Measurements from ENCODE around the gene C1QTNF6. TPM values are rescaled to one million over a fixed set of nuclear protein-coding genes. Genes with fewer than 3 reads are reported as not detected.

The C1QTNF6 gene
- total and polyA plus RNA-seq, 7 experiments from 2014 or later, result 1.1 to 27.6 (median 14.5) TPM

GRCh38 chr22:37148742-37149665, 39.0 kb downstream of the C1QTNF6 start:
- DNase-seq (peak in 1 of 9 donors; percentile 37), ATAC-seq (no peak)
- peaks cover 0 to 6% (median 0%) of the 10 kb centered on the region in 11 donors for H3K9me3 Mint-ChIP-seq
- intact Hi-C loops (cut with micrococcal nuclease), result loop anchor here (1.0 to 5.0 kb wide), 4 partner anchors 27 to 93 kb away; partner anchors contain the start of gene RAC2 (in 1 of the 2)
- ChIA-PET POLR2A (interaction anchor here (0.7 to 6.0 kb wide), 21 partner anchors 9 to 1609 kb away, joined by 3 to 61 read pairs (median 4); partner anchors contain the start of gene IFT27), CTCF (interaction anchor here (0.6 to 4.1 kb wide), 10 partner anchors 12 to 129 kb away, joined by 3 to 32 read pairs (median 4); no protein-coding TSS in a partner anchor)
- peak overlapping the region; percentile 69 for H3K4me3 ChIP-seq (ENCODE audit: low read length)
- H3K4me3 Mint-ChIP-seq, result peak overlapping the region; percentile 70 to 91 (median 86)
- peak overlapping the region; percentile 84 for H3K27ac ChIP-seq (ENCODE audit: low read depth, low read length)
- H3K27ac Mint-ChIP-seq, result peak overlapping the region; percentile 92 to 99 (median 95)
- H3K27me3 Mint-ChIP-seq, result no peaks in the 10 kb centered on the region
- H3K36me3 Mint-ChIP-seq, result peaks cover 0 to 33% (median 5%) of the 10 kb centered on the region in 5 donors
- no peaks in the 10 kb centered on the region for H3K27me3 ChIP-seq (ENCODE audit: control insufficient read depth in 2 of 2, insufficient read depth in 2 of 2, low read length in 2 of 2)
- peaks cover 36 to 82% (median 64%) of the 10 kb centered on the region in 7 donors for H3K4me1 Mint-ChIP-seq
- H3K9me3 ChIP-seq (ENCODE audit: control insufficient read depth in 2 of 3, low read length in 3 of 3), result no peaks in the 10 kb centered on the region
- peaks cover 40 to 46% of the 10 kb centered on the region in 2 donors for H3K4me1 ChIP-seq (ENCODE audit: control insufficient read depth in 2 of 2, insufficient read depth in 2 of 2, low read length in 2 of 2)
- H3K36me3 ChIP-seq (ENCODE audit: control insufficient read depth in 2 of 3, insufficient read depth in 3 of 3, low read length in 3 of 3), result peaks cover 0 to 7% (median 3%) of the 10 kb centered on the region in 3 experiments

GRCh38 chr22:37148031-37148651, 39.9 kb downstream of the C1QTNF6 start:
- Mint-ChIP-seq H3K4me1 (peaks cover 40 to 90% (median 71%) of the 10 kb centered on the region in 7 donors), H3K9me3 (peaks cover 0 to 6% (median 0%) of the 10 kb centered on the region in 11 donors), H3K4me3 (peak overlapping the region; percentile 70 to 91 (median 86)), H3K27me3 (no peaks in the 10 kb centered on the region), H3K36me3 (peaks cover 0 to 41% (median 5%) of the 10 kb centered on the region in 5 donors), H3K27ac (peak overlapping the region; percentile 92 to 99 (median 95))
- intact Hi-C loops (cut with micrococcal nuclease), result loop anchor here in 1 of 2 donors (5.0 kb wide), 1 partner anchor 94 kb away; the partner anchor contains the start of gene RAC2
- H3K9me3 ChIP-seq (ENCODE audit: control insufficient read depth in 2 of 3, low read length in 3 of 3), result no peaks in the 10 kb centered on the region
- POLR2A ChIA-PET, result interaction anchor here (1.0 to 6.0 kb wide), 11 partner anchors 8 to 74 kb away, joined by 3 to 61 read pairs (median 5); no protein-coding TSS in a partner anchor
- CTCF ChIA-PET, result interaction anchor here (0.6 to 4.1 kb wide), 8 partner anchors 15 to 1694 kb away, joined by 3 to 32 read pairs (median 4); no protein-coding TSS in a partner anchor
- H3K36me3 ChIP-seq (ENCODE audit: control insufficient read depth in 2 of 3, insufficient read depth in 3 of 3, low read length in 3 of 3), result peaks cover 1 to 12% (median 12%) of the 10 kb centered on the region in 3 experiments
- peak overlapping the region; percentile 84 for H3K27ac ChIP-seq (ENCODE audit: low read depth, low read length)
- H3K27me3 ChIP-seq (ENCODE audit: control insufficient read depth in 2 of 2, insufficient read depth in 2 of 2, low read length in 2 of 2), result no peaks in the 10 kb centered on the region
- peak in 5 of 9 donors; percentile 24 to 44 (median 33) for DNase-seq
- ATAC-seq, result peak; percentile 7
- peaks cover 40 to 46% of the 10 kb centered on the region in 2 donors for H3K4me1 ChIP-seq (ENCODE audit: control insufficient read depth in 2 of 2, insufficient read depth in 2 of 2, low read length in 2 of 2)
- peak overlapping the region; percentile 69 for H3K4me3 ChIP-seq (ENCODE audit: low read length)

- ChIA-PET POLR2A (interaction anchor here (1.4 to 6.0 kb wide), 3 partner anchors 9 to 26 kb away, joined by 4 to 61 read pairs (median 5); no protein-coding TSS in a partner anchor), CTCF (interaction anchor here (0.7 to 4.1 kb wide), 6 partner anchors 16 to 1695 kb away, joined by 3 to 32 read pairs (median 4); no protein-coding TSS in a partner anchor)
- Histone ChIP-seq H3K36me3 (ENCODE audit: control insufficient read depth in 2 of 3, insufficient read depth in 3 of 3, low read length in 3 of 3) (peaks cover 5 to 20% (median 19%) of the 10 kb centered on the region in 3 experiments), H3K27me3 (ENCODE audit: control insufficient read depth in 2 of 2, insufficient read depth in 2 of 2, low read length in 2 of 2) (no peaks in the 10 kb centered on the region), H3K27ac (ENCODE audit: low read depth, low read length) (peak overlapping the region; percentile 84), H3K4me3 (ENCODE audit: low read length) (peak overlapping the region; percentile 69), H3K9me3 (ENCODE audit: control insufficient read depth in 2 of 3, low read length in 3 of 3) (no peaks in the 10 kb centered on the region), H3K4me1 (ENCODE audit: control insufficient read depth in 2 of 2, insufficient read depth in 2 of 2, low read length in 2 of 2) (peaks cover 40 to 46% of the 10 kb centered on the region in 2 donors)
- Mint-ChIP-seq H3K4me1 (peaks cover 45 to 96% (median 71%) of the 10 kb centered on the region in 7 donors), H3K4me3 (peak overlapping the region; percentile 70 to 91 (median 86)), H3K27me3 (no peaks in the 10 kb centered on the region), H3K36me3 (peaks cover 0 to 47% (median 5%) of the 10 kb centered on the region in 5 donors), H3K9me3 (peaks cover 0 to 6% (median 0%) of the 10 kb centered on the region in 11 donors), H3K27ac (peak overlapping the region; percentile 92 to 99 (median 95))
- ATAC-seq, result no peak
- no peak for DNase-seq
- intact Hi-C loops (cut with micrococcal nuclease), result loop anchor here in 1 of 2 donors (5.0 kb wide), 1 partner anchor 95 kb away; the partner anchor contains the start of gene RAC2
Measured at GRCh38 chr22:37147186-37147990, 40.7 kb downstream of the C1QTNF6 start.

GRCh38 chr22:37146507-37147180, 41.4 kb downstream of the C1QTNF6 start:
- intact Hi-C loops (cut with micrococcal nuclease), result loop anchor here in 1 of 2 donors (5.0 kb wide), 1 partner anchor 96 kb away; the partner anchor contains the start of gene RAC2
- Mint-ChIP-seq H3K4me3 (peak overlapping the region in 7 of 10 donors; percentile 42 to 89 (median 67)), H3K9me3 (peaks cover 0 to 6% (median 0%) of the 10 kb centered on the region in 11 donors), H3K4me1 (peaks cover 45 to 89% (median 66%) of the 10 kb centered on the region in 7 donors), H3K27ac (peak overlapping the region; percentile 36 to 99 (median 95)), H3K36me3 (peaks cover 0 to 47% (median 5%) of the 10 kb centered on the region in 5 donors), H3K27me3 (no peaks in the 10 kb centered on the region)
- ATAC-seq, result no peak
- no peak for DNase-seq
- H3K4me1 ChIP-seq (ENCODE audit: control insufficient read depth in 2 of 2, insufficient read depth in 2 of 2, low read length in 2 of 2), result peaks cover 40 to 46% of the 10 kb centered on the region in 2 donors
- no peaks in the 10 kb centered on the region for H3K27me3 ChIP-seq (ENCODE audit: control insufficient read depth in 2 of 2, insufficient read depth in 2 of 2, low read length in 2 of 2)
- POLR2A ChIA-PET, result interaction anchor here (1.1 to 6.0 kb wide), 3 partner anchors 10 to 25 kb away, joined by 3 to 61 read pairs (median 5); no protein-coding TSS in a partner anchor
- peaks cover 9 to 27% (median 27%) of the 10 kb centered on the region in 3 experiments for H3K36me3 ChIP-seq (ENCODE audit: control insufficient read depth in 2 of 3, insufficient read depth in 3 of 3, low read length in 3 of 3)
- peak overlapping the region; percentile 84 for H3K27ac ChIP-seq (ENCODE audit: low read depth, low read length)
- no peaks in the 10 kb centered on the region for H3K9me3 ChIP-seq (ENCODE audit: control insufficient read depth in 2 of 3, low read length in 3 of 3)
- H3K4me3 ChIP-seq (ENCODE audit: low read length), result peak overlapping the region; percentile 22
- CTCF ChIA-PET, result interaction anchor here (3.2 kb wide), 1 partner anchor 24 kb away, joined by 32 read pairs; no protein-coding TSS in a partner anchor

GRCh38 chr22:37146051-37146385, 42.0 kb downstream of the C1QTNF6 start:
- Mint-ChIP-seq H3K36me3 (peaks cover 0 to 45% (median 5%) of the 10 kb centered on the region in 5 donors), H3K27me3 (no peaks in the 10 kb centered on the region), H3K27ac (peak overlapping the region in 8 of 9 donors; percentile 76 to 99 (median 95)), H3K4me1 (peaks cover 45 to 83% (median 60%) of the 10 kb centered on the region in 7 donors), H3K9me3 (peaks cover 0 to 4% (median 0%) of the 10 kb centered on the region in 11 donors), H3K4me3 (peak overlapping the region in 6 of 10 donors; percentile 17 to 89 (median 67))
- CTCF ChIA-PET, result no interaction called here
- no peaks in the 10 kb centered on the region for H3K27me3 ChIP-seq (ENCODE audit: control insufficient read depth in 2 of 2, insufficient read depth in 2 of 2, low read length in 2 of 2)
- POLR2A ChIA-PET, result interaction anchor here (1.1 to 1.8 kb wide), 2 partner anchors 19 to 24 kb away, joined by 3 to 9 read pairs; no protein-coding TSS in a partner anchor
- peaks cover 11 to 33% (median 28%) of the 10 kb centered on the region in 3 experiments for H3K36me3 ChIP-seq (ENCODE audit: control insufficient read depth in 2 of 3, insufficient read depth in 3 of 3, low read length in 3 of 3)
- H3K4me3 ChIP-seq (ENCODE audit: low read length), result peak overlapping the region; percentile 22
- peaks cover 40 to 46% of the 10 kb centered on the region in 2 donors for H3K4me1 ChIP-seq (ENCODE audit: control insufficient read depth in 2 of 2, insufficient read depth in 2 of 2, low read length in 2 of 2)
- DNase-seq (no peak), ATAC-seq (no peak)
- peak overlapping the region; percentile 84 for H3K27ac ChIP-seq (ENCODE audit: low read depth, low read length)
- intact Hi-C loops (cut with micrococcal nuclease), result loop anchor here in 1 of 2 donors (5.0 kb wide), 1 partner anchor 96 kb away; the partner anchor contains the start of gene RAC2
- H3K9me3 ChIP-seq (ENCODE audit: control insufficient read depth in 2 of 3, low read length in 3 of 3), result no peaks in the 10 kb centered on the region

All from naive thymus-derived CD4-positive, alpha-beta T cell (primary cell).